ENCODE data around the gene CDC14A. TPM values are rescaled to one million over a fixed set of nuclear protein-coding genes. Genes with fewer than 3 reads are reported as not detected.

Gene CDC14A
- total RNA-seq, 4 donors from 2014 or later, result 9.0 to 32.4 (median 23.0) TPM

DNA sequence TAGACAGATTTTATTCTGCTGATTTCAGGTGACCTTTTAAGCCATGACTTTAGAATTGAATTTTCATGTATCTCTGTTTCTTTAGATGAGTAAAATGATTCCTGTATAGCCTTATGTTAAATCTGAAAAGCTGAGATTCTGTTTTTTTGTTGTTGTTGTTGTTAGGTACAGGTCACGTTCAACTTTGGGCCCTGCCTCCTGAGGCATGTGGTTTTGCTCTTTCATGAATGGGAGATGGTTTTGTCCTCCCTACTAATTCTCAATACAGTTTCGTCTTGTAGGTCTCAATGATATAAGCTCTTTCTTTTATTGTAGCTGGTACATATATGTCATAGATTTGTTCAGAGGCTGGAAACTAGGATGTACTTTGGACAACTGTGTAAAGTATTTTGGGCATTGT is 79.6 kb downstream of the CDC14A start:
- no peaks in the 10 kb centered on the region for H3K9me3 ChIP-seq
- intact Hi-C loops (cut with DNase I; ENCODE audit: low total_unique reads), result no loop called here
- TF ChIP-seq, protein P1, sequence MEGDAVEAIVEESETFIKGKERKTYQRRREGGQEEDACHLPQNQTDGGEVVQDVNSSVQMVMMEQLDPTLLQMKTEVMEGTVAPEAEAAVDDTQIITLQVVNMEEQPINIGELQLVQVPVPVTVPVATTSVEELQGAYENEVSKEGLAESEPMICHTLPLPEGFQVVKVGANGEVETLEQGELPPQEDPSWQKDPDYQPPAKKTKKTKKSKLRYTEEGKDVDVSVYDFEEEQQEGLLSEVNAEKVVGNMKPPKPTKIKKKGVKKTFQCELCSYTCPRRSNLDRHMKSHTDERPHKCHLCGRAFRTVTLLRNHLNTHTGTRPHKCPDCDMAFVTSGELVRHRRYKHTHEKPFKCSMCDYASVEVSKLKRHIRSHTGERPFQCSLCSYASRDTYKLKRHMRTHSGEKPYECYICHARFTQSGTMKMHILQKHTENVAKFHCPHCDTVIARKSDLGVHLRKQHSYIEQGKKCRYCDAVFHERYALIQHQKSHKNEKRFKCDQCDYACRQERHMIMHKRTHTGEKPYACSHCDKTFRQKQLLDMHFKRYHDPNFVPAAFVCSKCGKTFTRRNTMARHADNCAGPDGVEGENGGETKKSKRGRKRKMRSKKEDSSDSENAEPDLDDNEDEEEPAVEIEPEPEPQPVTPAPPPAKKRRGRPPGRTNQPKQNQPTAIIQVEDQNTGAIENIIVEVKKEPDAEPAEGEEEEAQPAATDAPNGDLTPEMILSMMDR (IDR thresholded peaks at IDR 0.05), result no peak
- TF ChIP-seq POLR2A (IDR thresholded peaks at IDR 0.05), result no peak
- DNase-seq, result no peak
- H3K4me1 ChIP-seq, result no peaks in the 10 kb centered on the region
- no peaks in the 10 kb centered on the region for H3K27me3 ChIP-seq
- no peak overlapping the region for H3K27ac ChIP-seq
- H3K4me3 ChIP-seq, result no peak overlapping the region
- no peaks in the 10 kb centered on the region for H3K36me3 ChIP-seq

DNA sequence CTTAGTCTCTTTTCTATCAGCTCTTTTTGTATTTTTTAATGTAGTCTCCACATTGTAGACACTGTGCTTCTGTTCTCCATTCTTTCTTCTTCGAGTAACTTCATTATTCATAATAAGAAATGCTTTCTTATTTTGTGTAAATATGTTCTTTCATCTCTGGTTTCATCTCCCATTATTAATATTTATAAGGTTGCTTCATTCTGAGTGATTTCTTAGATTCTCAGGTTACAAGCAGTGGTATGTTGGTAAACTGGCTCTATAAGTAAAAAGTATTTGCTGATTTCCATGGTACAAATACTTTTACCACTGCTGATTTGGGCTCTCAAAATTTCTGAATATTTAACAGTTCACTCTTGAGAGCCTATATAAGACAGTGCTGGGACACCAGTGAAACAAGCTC is 81.3 kb downstream of the CDC14A start:
- TF ChIP-seq POLR2A (IDR thresholded peaks at IDR 0.05), result no peak
- TF ChIP-seq, protein P1 (IDR thresholded peaks at IDR 0.05), result no peak
- no peaks in the 10 kb centered on the region for H3K36me3 ChIP-seq
- H3K4me3 ChIP-seq, result no peak overlapping the region
- H3K27me3 ChIP-seq, result no peaks in the 10 kb centered on the region
- no peaks in the 10 kb centered on the region for H3K4me1 ChIP-seq
- DNase-seq, result no peak
- intact Hi-C loops (cut with DNase I; ENCODE audit: low total_unique reads), result no loop called here
- no peaks in the 10 kb centered on the region for H3K9me3 ChIP-seq
- H3K27ac ChIP-seq, result no peak overlapping the region

DNA sequence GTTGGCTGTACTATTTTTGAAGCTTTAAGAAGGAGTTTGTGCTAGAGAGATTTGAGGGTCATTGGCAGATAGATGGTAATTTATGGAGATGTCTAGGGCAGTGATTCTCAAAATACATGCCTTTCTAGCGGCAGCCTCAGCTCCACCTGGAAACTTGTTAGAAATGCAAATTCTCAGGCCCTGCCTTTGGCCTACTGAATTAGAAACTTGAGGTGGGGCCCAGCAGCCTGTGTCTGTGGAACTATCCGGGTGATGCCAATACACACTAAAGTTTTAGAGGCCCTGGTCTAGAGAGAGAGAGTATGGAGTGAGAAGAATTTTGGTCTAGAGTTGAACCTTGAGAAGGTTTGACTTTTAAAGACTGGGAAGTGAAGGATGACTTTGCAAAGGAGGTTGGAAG is 82.5 kb downstream of the CDC14A start:
- TF ChIP-seq, protein P1 (IDR thresholded peaks at IDR 0.05), result no peak
- TF ChIP-seq POLR2A (IDR thresholded peaks at IDR 0.05), result no peak
- intact Hi-C loops (cut with DNase I; ENCODE audit: low total_unique reads), result no loop called here
- H3K4me3 ChIP-seq, result no peak overlapping the region

DNA sequence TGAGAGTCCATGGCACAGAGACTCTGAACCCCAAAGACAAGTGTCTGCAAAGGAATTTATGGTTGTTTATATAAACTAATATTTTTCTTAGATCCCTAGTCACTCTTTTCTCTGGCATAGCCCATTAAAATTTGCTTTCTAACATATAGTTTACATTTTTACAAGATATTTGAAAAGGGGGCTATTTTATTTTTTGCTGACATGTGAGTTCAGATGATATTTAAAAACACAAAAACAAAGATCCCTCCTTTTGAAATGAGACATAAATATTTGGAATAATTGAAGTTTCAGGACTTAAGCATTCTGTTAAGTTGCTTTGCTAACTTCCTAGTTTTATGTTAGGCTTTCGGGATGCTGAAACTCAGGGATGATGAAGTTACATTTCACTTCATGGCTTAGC is 86.1 kb downstream of the CDC14A start:
- no peak for TF ChIP-seq POLR2A (IDR thresholded peaks at IDR 0.05)
- TF ChIP-seq, protein P1 (IDR thresholded peaks at IDR 0.05), result no peak
- no peak overlapping the region for H3K27ac ChIP-seq
- DNase-seq, result no peak
- H3K4me3 ChIP-seq, result no peak overlapping the region
- intact Hi-C loops (cut with DNase I; ENCODE audit: low total_unique reads), result no loop called here
- H3K36me3 ChIP-seq, result no peaks in the 10 kb centered on the region
- peaks cover 0 to under 1% of the 10 kb centered on the region in 2 donors for H3K4me1 ChIP-seq
- no peaks in the 10 kb centered on the region for H3K9me3 ChIP-seq
- no peaks in the 10 kb centered on the region for H3K27me3 ChIP-seq

More for the DNA sequence above, 82.5 kb downstream of the CDC14A start:
- H3K27me3 ChIP-seq, result no peaks in the 10 kb centered on the region
- H3K36me3 ChIP-seq, result no peaks in the 10 kb centered on the region
- no peaks in the 10 kb centered on the region for H3K9me3 ChIP-seq
- no peaks in the 10 kb centered on the region for H3K4me1 ChIP-seq
- no peak for DNase-seq
- H3K27ac ChIP-seq, result no peak overlapping the region

DNA sequence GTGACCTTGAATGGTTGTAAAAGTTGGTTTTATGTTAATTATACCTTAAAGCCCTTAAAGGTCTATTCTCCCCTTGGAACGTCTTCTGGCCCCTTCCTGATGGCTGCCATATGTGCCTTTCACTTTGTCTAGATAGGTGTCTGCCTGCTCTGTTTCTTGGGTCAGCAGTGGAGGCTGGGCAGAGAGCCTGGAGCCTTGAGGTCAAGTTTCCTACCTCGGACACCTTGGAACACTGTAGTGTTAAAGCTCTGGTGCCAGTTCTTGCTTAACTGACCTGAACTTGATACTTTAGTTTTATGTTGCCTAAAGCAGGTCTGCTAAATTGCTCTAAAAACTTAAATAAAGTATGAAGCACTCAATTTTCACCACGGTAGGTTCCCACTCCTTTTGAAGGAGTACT is 86.5 kb downstream of the CDC14A start:
- Histone ChIP-seq H3K4me1 (peaks cover 0 to 4% of the 10 kb centered on the region in 2 donors), H3K27me3 (no peaks in the 10 kb centered on the region), H3K27ac (no peak overlapping the region), H3K9me3 (no peaks in the 10 kb centered on the region), H3K4me3 (no peak overlapping the region), H3K36me3 (no peaks in the 10 kb centered on the region)
- TF ChIP-seq, protein P1 (IDR thresholded peaks at IDR 0.05), result no peak
- no peak for TF ChIP-seq POLR2A (IDR thresholded peaks at IDR 0.05)
- intact Hi-C loops (cut with DNase I; ENCODE audit: low total_unique reads), result no loop called here
- DNase-seq, result no peak

All from uterus (tissue), 4 donors.